ENCODE results near the gene CISTR.
"Not testable (repeated sequence)": the region's sequence is repeated elsewhere in the genome, so short reads cannot be mapped to it uniquely, and the experiment has no call there.

CISTR gene

GRCh38 chr12:53720946-53721345 is 30.8 kb downstream of the CISTR start:
- ATAC-seq (no peak), DNase-seq (no peak)
- no peaks in the 10 kb centered on the region for H3K9me3 Mint-ChIP-seq
- H3K27ac Mint-ChIP-seq: no peak overlapping the region
- H3K4me1 Mint-ChIP-seq: peaks cover 18% of the 10 kb centered on the region
- H3K27me3 Mint-ChIP-seq: no peaks in the 10 kb centered on the region
- H3K4me3 Mint-ChIP-seq: no peak overlapping the region

GRCh38 chr12:53719649-53720048 is 32.1 kb downstream of the CISTR start:
- H3K27ac Mint-ChIP-seq: peak overlapping the region in 1 of 2 donors; percentile 61
- ATAC-seq (no peak), DNase-seq (no peak)
- no peak overlapping the region for H3K4me3 Mint-ChIP-seq
- no peaks in the 10 kb centered on the region for H3K9me3 Mint-ChIP-seq
- peaks cover 9% of the 10 kb centered on the region for H3K4me1 Mint-ChIP-seq
- H3K27me3 Mint-ChIP-seq: no peaks in the 10 kb centered on the region

DNA sequence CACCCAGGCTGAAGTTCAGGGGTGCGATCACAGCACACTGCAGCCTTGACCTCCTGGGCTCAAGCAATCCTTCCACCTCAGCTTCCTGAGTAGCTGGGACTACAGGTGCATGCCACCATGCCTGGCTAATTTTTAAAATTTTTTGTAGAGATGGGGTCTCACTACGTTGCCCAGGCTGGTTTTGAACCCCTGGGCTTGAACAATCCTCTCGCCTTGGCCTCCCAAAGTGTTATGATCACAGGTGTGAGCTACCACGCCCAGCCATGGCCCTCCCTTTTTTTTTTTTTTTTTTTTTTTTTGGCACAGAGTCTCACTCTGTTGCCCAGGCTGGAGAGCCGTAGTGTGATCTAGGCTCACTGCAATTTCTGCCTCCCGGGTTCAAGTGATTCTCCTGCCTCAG is 33.2 kb downstream of the CISTR start:
- not testable (repeated sequence) for H3K27me3 Mint-ChIP-seq, H3K9me3 Mint-ChIP-seq, H3K27ac Mint-ChIP-seq, DNase-seq, ATAC-seq, H3K4me3 Mint-ChIP-seq, H3K4me1 Mint-ChIP-seq

DNA sequence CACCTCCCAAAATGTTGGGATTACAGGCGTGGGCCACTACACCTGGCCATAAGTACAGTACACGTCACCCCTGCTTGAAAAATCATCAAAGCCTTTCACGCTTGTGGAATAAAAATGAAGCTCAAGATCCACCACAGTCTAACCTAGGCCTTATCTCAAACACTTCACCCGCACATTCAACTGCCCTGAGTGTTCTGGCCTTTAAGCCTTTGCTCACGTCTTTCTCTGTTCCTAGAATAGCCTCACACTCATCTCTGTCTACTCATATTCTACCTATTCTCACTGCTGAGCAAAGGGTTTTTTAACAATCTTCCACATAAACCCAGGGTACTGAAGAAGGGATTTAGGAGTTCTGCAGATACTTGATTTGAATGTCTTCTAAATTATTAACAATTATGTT is 34.5 kb downstream of the CISTR start:
- no peak overlapping the region for H3K27ac Mint-ChIP-seq
- H3K27me3 Mint-ChIP-seq: no peaks in the 10 kb centered on the region
- ATAC-seq (no peak), DNase-seq (no peak)
- H3K4me3 Mint-ChIP-seq: no peak overlapping the region
- H3K9me3 Mint-ChIP-seq: no peaks in the 10 kb centered on the region
- no peaks in the 10 kb centered on the region for H3K4me1 Mint-ChIP-seq

GRCh38 chr12:53714004-53714403 is 37.8 kb downstream of the CISTR start:
- H3K27ac Mint-ChIP-seq: no peak overlapping the region

GRCh38 chr12:53713516-53713915 is 38.3 kb downstream of the CISTR start:
- Mint-ChIP-seq H3K9me3 (no peaks in the 10 kb centered on the region), H3K27me3 (no peaks in the 10 kb centered on the region), H3K4me3 (no peak overlapping the region), H3K27ac (no peak overlapping the region), H3K4me1 (no peaks in the 10 kb centered on the region)
- no peak for DNase-seq
- no peak for ATAC-seq

More at GRCh38 chr12:53714004-53714403, 37.8 kb downstream of the CISTR start:
- Mint-ChIP-seq H3K4me3 (no peak overlapping the region), H3K27me3 (no peaks in the 10 kb centered on the region), H3K4me1 (no peaks in the 10 kb centered on the region), H3K9me3 (no peaks in the 10 kb centered on the region)
- ATAC-seq: no peak
- no peak for DNase-seq

- no peak for ATAC-seq
- Mint-ChIP-seq H3K9me3 (no peaks in the 10 kb centered on the region), H3K4me1 (no peaks in the 10 kb centered on the region), H3K4me3 (no peak overlapping the region), H3K27ac (no peak overlapping the region), H3K27me3 (peaks cover 7% of the 10 kb centered on the region)
- DNase-seq: no peak
Observed at GRCh38 chr12:53712059-53712643, 39.6 kb downstream of the CISTR start.

GRCh38 chr12:53710091-53710490 is 41.7 kb downstream of the CISTR start:
- Mint-ChIP-seq H3K4me1 (no peaks in the 10 kb centered on the region), H3K27ac (no peak overlapping the region), H3K27me3 (peaks cover 22% of the 10 kb centered on the region), H3K4me3 (no peak overlapping the region), H3K9me3 (no peaks in the 10 kb centered on the region)
- no peak for DNase-seq
- ATAC-seq: no peak

DNA sequence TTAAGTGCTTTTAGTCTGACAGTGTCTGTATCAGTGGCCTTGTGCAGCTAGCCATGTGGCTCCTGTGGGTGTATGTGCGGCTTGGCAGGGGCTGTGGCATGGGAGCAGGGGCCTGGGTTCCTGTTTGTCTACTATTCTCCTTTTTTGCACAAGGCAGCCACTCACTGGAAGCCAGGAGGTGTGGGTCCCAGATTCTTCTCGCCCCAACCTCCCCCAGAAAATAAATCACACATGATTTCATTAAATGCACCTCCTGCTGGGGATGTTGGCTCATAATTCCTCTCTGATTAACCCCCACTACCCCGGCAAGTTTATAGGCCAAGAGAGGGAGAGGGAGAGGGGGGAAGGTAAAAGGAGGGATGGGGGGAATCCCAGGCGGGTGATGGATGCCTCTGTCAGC is 42.1 kb downstream of the CISTR start:
- Mint-ChIP-seq H3K4me3 (no peak overlapping the region), H3K4me1 (no peaks in the 10 kb centered on the region), H3K27me3 (peaks cover 22% of the 10 kb centered on the region), H3K9me3 (no peaks in the 10 kb centered on the region), H3K27ac (no peak overlapping the region)
- no peak for ATAC-seq
- DNase-seq: no peak

DNA sequence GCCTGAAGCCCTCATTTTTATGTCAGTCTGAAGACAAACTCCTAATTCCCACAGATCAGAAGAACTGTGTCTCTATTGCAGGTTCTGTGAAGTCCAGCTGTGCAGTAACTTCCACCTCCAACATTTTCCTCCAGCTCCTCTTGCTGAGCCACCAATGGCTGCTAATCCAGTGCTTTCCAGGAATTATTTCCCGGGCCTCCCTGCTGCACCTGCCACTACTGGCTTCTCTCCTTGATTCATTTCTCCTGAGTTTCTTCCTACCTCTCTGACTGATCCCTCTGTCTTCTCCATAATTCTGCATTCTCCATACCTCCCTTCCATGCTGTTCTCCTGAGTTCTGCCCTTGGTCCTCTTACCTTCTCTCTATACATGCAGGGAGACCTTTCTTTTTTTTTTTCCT is 45.7 kb downstream of the CISTR start:
- no peak overlapping the region for H3K27ac Mint-ChIP-seq
- H3K27me3 Mint-ChIP-seq: peaks cover 58% of the 10 kb centered on the region
- ATAC-seq: no peak
- no peaks in the 10 kb centered on the region for H3K9me3 Mint-ChIP-seq
- no peak for DNase-seq
- H3K4me1 Mint-ChIP-seq: peaks cover 6% of the 10 kb centered on the region
- H3K4me3 Mint-ChIP-seq: no peak overlapping the region

DNA sequence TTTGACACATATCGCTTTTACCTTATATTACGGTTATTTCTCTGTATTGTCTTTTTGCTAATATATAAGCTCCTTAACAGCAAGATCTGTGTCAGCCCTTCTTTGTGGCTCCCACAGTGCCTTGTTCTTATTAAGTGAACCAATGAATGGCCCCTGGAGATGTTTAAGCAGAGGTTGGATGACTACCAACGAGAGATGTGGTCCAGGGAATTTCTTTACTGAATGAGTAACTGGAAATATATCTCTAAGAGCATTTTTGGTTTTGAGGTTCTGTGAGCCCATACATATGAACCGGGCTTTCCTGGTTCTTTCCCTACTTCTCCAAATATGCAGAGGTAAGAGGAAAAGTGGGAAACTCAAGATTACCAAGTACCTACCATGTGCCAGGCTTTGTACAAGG is 48.0 kb downstream of the CISTR start:
- H3K27me3 Mint-ChIP-seq: peaks cover 82% of the 10 kb centered on the region
- no peaks in the 10 kb centered on the region for H3K9me3 Mint-ChIP-seq
- no peak for DNase-seq
- no peak for ATAC-seq
- H3K4me1 Mint-ChIP-seq: peaks cover 6% of the 10 kb centered on the region
- H3K27ac Mint-ChIP-seq: no peak overlapping the region
- H3K4me3 Mint-ChIP-seq: no peak overlapping the region

DNA sequence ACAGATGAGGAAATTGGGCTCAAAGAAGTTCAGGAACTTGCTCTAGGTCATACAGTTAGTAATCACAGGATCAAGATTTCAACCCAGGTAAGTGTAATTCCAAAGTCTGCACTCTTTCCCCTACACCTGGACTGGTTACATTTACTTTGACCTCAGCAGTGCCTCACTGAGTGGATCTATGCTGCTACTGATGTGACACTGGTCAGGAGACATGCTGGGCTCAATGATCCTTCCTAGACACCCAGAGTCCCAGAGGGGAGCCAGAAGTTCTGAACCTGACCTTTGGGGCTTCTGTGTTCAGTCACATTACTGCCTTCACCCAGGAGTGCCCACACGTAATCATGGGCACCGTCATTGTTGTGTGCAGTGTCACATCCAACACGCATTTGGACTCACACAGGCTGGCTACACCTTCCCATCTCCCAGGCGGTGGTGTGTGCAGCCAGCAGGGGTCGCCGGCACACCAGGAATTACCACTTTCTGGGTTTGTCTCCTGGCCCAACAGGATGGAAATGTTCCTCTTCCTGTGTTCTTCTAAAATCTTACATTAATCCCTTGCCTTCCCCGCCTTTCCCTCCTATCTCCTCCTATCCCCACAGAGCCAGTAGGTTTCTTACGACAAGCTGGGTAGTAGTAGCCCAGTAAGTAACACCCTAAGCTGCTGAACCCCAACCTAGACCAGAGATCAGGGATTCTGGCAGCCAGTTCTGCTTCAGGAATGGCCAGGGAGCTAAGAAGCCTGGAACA is 50.1 kb downstream of the CISTR start:
- H3K4me3 Mint-ChIP-seq: no peak overlapping the region
- peaks cover 92% of the 10 kb centered on the region for H3K27me3 Mint-ChIP-seq
- peaks cover 12% of the 10 kb centered on the region for H3K4me1 Mint-ChIP-seq
- DNase-seq: peak; percentile 59 to 71
- H3K27ac Mint-ChIP-seq: no peak overlapping the region
- H3K9me3 Mint-ChIP-seq: no peaks in the 10 kb centered on the region
- ATAC-seq: peak; percentile 93

DNA sequence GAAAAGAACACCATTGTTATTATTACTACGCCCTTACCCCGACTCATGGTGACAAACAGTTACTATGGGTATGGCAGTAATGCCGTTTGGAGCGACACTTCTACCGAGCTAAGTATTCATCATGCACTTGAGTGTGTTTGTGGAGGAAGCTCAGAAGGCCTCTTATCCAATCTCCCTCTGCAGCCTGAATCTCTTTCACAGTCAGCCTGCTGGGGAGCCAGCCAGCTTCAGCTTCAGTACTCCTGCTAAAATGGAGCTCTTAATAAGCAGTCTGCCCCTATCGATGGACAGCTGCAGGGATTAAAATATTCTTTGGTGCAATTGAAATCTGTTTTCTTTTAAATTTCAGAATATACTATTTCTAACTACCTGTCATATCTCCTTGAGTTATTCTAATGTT is 51.2 kb downstream of the CISTR start:
- no peak overlapping the region for H3K4me3 Mint-ChIP-seq
- no peaks in the 10 kb centered on the region for H3K9me3 Mint-ChIP-seq
- DNase-seq (no peak), ATAC-seq (no peak)
- H3K4me1 Mint-ChIP-seq: peaks cover 23% of the 10 kb centered on the region
- peaks cover 92% of the 10 kb centered on the region for H3K27me3 Mint-ChIP-seq
- no peak overlapping the region for H3K27ac Mint-ChIP-seq

DNA sequence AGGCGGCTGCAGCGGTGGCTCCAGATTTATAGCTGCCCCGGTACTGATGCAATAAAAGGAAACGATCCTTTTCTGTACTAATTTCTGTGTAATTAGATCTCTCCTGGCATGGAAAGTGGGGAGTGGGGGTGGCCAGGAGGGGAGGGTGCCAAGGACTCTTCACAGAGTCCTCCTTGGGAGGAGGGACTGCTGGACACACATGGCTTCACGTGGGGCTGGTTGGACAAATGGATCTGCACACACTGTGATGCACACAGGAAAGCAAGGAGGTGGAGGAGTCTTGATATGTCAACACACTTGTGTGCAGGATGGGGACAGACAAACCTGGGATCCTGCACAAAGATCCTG is 52.1 kb downstream of the CISTR start:
- no peaks in the 10 kb centered on the region for H3K9me3 Mint-ChIP-seq
- H3K27ac Mint-ChIP-seq: no peak overlapping the region
- DNase-seq (no peak), ATAC-seq (no peak)
- H3K4me1 Mint-ChIP-seq: peaks cover 32% of the 10 kb centered on the region
- H3K27me3 Mint-ChIP-seq: peaks cover 100% of the 10 kb centered on the region
- no peak overlapping the region for H3K4me3 Mint-ChIP-seq

DNA sequence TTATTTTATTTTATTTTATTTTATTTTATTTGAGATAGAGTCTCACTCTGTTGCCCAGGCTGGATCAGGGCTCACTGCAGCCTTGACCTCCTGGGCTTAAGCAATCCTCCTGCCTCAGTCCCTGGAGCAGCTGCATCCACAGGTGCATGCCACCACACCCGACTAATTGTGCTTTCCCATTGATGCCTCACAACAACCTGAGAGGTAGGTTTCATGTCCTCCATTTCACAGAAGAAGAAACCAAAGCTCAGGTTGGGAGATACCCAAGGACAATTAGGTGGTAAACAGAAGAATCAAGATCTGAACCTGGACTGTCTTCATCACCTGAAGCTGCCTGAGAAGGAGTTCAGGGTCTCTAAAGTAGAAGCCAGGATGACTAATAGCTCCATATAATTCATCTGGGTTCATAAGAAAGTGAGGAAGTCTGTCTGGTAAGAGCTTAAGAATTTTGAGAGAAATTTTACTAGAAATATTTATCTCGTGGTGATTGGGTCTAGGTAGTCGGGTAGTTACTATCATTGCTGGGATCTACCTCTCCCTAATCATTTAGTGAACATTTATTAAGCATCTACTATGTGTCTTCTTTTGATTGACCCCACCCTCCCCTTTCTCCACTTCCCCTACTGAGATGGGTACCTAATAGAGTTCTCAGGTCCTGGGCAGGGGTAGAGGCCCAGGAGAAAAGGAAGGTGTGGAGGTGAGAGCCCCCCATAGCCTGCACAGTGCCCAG is 52.7 kb downstream of the CISTR start:
- H3K9me3 Mint-ChIP-seq: no peaks in the 10 kb centered on the region
- peaks cover 38% of the 10 kb centered on the region for H3K4me1 Mint-ChIP-seq
- no peak overlapping the region for H3K27ac Mint-ChIP-seq
- peaks cover 100% of the 10 kb centered on the region for H3K27me3 Mint-ChIP-seq
- ATAC-seq (no peak), DNase-seq (no peak)
- no peak overlapping the region for H3K4me3 Mint-ChIP-seq

DNA sequence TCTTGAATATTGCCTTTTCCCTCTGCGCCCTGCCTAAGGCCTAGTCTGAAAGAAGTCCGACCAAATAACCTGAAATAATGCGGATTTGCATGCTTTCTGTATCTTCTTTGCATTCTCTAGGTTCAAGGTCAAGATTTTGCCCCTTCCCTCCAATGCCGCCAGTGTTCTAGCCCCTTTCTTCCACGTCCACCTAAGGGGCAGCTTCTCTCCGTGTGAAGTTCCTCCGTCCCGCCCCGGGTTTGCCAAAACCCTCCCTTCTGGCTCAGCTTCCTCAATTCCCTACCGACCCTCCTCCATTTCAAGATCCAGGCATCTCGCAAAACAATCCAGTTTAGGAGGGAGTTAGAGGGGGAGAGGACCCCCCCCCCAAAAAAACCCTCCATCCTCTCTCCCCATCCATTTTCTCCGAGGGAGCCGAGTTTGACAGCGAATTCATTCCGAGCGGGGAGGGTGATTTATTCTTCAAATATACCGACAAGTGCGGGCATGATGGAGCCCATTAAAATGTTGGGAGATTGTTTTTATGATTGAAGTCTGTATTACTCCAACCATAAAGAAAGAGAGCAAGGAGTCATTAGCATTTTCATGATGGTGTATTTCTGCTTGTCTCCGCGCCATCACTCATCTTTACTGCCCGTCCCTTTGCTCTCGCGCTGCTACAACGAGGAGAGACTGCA is 55.0 kb downstream of the CISTR start:
- Mint-ChIP-seq H3K27me3 (peaks cover 97% of the 10 kb centered on the region), H3K4me1 (peaks cover 40% of the 10 kb centered on the region), H3K27ac (no peak overlapping the region), H3K4me3 (peak overlapping the region; percentile 59 to 62), H3K9me3 (no peaks in the 10 kb centered on the region)
- DNase-seq: no peak
- ATAC-seq: no peak

Measured in stimulated activated naive CD8-positive, alpha-beta T cell treated with anti-CD3 and anti-CD28 coated beads, Interleukin-15, amount 100 ng/mL, for 72 hours (primary cell).